NCI-H82 treated with DMSO at 0.1 percent for 48 hours (cell line): ENCODE data around the gene SLC6A1.

Source experiments
- DNase-seq: peaks from one replicate; lab custom pipeline; 2025; ENCODE audit not compliant: unreplicated experiment; lab: John Stamatoyannopoulos, UW

SLC6A1 gene

DNA sequence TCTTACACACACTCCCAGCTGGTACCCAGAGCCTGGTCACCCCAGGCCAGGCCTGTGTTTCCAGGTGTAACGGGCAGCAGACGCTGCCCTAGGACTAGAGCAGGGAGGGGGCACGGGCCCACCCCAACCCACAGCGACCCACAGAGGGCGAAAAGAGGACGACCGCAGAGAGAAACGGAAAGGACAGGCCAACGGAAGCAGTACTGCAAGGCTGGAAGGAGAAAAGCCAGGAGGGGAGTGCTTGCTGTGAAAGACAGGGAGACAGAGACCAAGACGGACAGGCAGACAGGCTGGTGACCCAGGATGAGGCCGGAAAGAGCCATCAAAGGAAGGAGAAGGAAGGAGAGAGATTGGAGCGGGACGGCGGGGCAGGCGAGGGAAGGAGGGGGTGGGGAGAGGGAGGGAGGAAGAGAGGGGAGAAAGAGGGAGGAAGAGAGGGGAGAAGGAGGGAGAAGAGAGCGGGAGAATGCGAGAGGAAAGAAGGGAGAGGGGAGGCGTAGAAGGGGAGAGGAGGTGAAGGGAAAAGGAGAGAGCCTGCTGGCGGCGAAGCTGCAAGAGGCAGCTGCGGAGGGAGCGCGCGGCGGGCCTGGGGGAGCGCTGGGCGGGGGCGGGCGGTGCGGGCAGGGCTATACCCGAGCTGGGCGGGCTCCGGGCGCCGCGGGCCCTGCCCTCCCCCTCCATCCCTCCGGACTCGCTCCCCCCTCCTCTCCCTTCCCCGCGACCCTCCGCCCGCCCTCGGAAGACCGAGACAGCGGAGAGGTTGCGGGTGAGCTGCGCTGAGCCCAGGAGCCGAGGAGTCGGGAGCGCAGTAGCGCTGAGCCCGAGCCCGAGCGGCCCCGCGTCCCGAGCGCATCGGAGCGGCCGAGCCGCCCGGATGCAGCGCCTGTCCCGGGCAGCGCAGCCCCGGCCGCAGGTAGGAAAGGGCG is at the start of gene SLC6A1:
TSS of gene SLC6A1 (plus strand) at position 732 of the 926 bp plus-strand sequence. CDS start 24,464 bp downstream, outside the sequence.
- DNase-seq: peak; percentile 4

DNA sequence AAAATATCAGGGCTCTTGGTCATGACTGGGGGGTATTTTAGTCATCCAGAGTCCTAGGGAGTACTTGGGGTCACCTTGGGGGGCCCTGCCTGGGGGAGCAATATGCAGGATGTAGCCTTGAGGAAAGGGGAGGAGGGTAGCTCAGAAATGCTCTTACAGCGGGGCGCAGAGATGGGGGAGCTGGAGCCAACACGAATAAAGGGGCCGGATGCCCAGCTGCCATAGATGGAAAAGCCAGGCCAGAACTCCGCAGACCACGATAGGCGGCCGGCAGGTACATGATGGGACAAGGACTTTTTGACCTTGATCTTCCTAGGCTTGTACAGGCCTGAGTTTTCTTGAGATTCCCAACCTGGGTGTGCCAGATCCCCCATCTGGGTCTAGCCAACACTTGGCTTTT is 47.7 kb upstream of the SLC6A1 start:
- DNase-seq: no peak

DNA sequence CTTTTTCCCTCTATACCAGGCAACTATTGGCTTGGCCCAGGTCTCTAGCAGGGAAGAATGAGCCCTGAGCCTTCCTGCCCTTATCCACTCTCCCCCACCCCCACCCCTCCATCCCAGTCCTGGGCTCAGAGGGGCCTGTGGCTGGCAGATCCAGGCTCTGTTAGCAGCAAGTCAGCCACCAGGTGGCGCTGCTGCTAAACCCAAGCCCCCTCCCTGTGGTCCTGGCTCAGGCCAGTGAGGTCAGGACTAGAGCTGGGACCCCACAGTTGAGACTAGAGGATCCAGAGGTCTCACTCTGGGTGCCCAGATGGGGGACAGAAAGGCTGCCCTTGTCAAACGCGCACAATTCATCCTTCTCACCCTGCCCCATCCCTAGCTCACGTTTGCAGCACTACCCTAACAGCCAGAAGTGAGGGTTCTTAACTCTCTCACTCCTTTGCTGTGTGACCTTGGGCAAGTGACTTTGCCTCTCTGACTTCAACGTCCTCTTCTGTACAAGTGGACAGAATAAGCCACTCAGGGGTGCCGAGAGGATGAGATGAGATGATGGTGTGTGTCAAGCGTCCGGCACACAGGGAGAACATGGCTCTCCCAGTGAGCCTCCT is 46.8 kb upstream of the SLC6A1 start:
- DNase-seq: no peak

DNA sequence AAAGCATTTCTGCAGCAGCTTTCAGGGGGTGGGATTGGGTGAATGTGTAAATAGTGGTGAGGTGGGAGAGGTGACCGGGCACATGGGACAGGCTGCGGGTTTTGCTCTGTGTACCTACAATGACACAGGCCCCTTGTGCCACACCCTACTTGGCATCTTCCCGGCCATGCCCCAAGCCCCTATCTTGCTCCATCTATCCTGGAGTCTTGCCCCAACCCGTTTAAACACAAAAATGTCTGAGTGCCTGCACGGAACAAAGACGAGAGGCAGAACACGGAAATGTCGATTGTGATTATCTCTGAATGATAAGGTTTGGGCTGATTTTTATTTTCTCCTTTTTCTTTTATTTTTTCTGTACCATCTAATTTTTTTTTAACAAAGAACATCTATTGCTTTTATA is 46.0 kb upstream of the SLC6A1 start:
- no peak for DNase-seq

DNA sequence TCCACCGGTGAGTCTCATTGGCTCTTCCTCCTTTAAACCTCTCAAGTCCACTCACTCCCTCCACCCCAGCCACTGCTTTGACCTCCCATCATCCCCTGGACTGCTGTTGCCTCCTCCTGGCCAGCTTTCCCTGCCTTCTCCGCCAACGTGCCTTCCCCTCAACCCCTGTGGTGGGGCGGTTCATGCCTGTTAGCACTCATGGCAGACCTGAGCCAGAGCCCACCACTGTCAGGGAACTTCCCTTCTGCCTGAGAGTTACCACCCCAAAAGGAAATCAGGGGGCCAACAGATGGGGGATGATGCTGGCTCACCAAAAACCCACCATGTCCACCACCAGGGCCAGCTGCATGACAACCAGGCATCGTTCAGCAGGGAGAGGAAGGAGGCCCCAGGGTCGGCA is 44.2 kb upstream of the SLC6A1 start:
- DNase-seq: no peak

DNA sequence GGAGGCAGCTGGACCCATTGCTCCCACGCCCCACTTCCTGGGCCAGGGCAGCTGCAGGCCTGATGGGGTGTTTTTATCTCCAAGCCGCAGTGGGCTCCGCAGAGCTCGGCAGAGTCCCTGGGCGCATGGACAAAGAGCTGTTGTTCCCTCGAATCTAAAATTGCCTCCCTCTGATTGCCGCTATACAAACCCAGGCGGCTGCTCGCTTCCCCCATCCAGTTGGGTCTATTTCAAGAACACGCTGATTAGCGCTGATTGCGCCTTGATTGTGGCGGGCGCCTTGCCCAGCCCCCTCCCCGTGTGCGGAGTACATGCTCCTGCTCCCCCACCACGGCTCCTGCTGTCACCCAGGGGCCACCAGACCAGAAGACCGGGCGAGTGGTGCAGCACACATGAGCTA is 43.4 kb upstream of the SLC6A1 start:
- no peak for DNase-seq

DNA sequence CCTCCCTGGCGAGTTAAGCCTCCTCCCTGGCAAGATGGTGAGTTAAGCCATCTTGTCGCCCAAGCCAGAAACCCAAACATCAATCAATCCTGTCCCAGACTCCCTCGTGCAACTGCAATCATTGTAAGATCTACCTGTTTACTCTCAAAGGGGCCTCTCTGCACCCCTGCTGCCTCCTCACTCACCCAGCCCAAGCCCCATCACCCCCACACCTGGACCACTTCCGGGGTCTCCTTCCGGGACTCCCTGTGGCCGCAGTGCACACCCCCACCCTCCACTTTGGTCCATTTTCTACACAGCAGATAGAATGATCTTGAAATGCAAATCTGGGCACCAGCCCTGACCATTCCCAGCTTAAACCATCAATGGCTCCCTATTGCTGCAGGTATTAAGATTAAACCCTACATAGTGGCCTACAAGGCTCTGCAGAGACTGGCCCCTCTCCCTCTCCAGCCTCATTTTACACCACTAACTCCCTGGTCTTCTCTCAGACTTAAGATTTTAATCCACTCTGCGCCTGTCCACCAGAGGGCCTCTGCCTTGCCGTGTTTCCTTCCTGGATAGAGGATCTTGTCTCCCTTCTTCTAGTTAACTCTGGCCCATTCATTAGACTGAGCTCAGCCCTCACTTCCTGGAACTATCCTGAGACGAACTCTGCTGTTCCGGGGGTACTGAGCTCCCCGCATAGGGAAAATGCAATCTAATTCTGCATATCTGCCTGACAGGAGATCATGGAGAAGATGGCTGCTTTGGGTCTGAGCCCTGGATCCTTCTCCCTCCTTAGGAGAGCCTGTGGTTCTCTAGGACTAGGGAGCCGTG is 41.9 kb upstream of the SLC6A1 start:
- no peak for DNase-seq

DNA sequence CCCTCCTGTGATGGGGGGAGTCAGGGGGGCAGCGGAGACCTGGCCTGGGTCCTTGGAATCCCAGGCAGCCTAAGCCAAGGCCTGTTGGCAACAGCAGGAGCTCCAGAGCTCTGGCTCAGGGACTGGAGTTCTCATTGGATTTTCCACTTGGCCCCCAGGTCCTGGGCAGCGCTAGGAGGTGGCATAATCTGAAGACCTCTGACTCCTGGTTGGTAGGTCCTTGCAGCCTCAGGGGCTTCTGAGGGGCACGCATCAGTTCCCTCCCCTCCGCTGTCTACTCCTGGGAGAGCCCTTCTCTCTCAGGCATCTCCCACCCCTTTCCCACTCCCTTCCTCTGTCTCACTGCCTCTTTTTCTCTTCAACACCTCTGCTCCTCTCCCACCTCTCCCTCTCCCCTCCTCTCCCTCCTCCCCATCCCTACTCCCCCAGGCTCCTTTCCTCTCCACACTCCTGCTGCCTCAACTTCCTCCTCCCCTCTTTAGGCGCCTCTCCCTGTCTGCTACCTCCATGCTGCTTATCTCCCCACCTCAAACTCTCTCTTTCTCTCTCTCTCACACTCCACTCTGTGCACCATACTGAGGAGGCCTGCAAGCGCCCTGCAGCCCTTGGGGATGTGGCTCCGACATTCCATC is 41.1 kb upstream of the SLC6A1 start:
- DNase-seq: no peak

DNA sequence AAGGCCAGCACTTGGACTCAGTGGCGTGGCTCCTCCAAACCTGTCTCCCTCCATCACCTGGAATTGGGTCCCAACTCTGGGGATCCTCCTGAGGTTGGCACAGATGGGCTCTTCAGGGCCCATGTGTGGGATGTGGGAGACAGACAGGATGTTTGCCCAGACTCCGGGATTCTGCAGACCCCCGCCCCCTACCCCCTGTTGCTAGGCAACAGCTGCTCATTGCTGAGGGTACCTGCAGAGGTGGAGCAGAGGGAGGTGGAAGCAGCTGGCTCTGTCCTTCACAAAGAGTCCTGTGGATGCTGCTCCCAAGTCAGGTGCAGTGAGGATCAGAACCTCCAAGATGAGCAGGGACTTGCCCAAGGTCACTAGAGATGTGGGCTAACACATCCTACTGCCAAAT is 40.0 kb upstream of the SLC6A1 start:
- DNase-seq: no peak

DNA sequence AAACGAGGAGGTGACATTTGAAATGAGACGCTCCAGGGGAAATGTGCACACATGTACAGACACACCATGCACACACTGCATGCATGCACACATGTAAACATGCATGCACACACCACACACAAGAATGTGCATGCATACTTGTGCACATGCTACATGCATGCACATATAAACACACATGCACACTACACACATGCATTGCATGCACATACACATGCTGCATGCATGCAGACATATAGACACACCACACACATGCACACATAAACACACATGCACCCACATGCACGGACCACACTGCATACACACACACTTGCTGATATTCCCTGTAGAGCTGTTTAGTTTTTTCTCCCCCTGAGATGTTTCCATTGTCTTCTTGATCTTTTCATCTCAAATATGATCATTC is 37.8 kb upstream of the SLC6A1 start:
- DNase-seq: no peak

DNA sequence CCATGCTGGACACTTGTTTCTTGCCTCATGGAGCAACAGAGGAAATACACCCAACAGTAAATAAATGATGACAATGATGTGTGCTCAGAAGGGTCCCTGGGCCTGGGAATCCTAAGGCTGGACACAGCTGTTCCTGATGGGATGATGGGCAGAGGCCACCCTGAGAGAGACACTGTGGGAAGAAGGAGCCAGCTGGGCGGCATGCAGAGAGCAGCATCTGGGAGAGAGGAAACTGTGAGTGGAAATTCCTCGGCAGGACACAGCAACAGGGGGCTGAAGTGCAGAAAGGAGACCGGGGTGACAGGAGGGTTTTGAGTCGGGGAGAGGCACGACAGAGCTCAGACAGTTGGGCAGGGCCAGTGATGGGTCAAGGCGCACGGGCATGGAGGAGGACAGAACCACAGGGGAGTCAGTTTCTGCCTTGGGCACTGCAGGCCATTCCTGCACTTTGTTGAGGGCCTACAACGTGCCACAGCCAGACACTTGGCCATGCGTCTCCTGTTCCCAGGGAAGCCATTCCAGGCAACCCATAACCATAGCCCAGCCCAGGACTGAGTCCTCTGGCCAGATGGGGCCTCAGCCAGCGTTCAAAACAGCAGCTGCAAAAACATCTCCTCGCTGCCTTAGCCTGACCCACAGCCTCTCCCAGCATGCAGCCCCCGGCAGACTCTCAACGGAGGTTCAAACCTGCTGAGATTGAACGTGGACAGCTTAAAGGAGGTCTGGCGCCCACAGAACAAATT is 36.7 kb upstream of the SLC6A1 start:
- no peak for DNase-seq

DNA sequence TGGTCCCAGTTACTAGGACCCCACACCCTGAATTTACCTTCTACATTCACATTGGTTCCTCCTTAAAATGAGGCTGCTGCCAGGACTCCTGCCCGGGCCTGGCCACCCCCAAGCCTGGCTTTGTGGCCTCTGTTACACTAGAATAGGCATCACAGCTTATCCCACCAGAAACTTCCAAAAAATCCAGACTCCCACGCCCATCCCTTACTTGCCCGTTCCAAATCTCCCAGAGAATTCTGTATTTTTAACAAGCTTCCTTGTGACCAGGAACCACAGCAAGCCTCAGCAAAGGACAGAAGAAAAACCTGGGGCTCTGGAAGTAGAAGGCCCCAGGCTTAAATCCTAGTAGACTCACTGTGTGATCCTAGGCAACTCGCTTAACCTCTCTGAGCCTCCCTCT is 36.0 kb upstream of the SLC6A1 start:
- DNase-seq: no peak

DNA sequence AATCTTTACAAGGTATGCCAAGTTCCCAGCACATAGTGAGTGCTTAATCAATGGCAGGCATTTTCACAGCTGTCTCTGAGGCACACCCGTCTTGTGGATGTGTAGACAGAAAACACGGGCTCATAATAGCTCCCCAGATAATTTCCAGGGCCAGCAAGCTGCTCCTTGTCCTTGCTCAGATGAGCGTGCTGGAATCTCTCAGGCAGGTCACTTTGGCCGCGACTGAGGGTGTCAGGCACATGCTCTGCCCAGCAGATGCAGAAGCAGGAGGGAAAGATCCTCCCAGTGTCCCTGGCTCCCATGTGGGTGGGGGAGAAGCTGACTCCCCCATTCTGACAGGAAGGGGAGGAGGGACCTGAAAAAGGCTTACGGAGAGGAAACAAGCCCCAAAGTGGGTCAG is 35.6 kb upstream of the SLC6A1 start:
- DNase-seq: no peak

DNA sequence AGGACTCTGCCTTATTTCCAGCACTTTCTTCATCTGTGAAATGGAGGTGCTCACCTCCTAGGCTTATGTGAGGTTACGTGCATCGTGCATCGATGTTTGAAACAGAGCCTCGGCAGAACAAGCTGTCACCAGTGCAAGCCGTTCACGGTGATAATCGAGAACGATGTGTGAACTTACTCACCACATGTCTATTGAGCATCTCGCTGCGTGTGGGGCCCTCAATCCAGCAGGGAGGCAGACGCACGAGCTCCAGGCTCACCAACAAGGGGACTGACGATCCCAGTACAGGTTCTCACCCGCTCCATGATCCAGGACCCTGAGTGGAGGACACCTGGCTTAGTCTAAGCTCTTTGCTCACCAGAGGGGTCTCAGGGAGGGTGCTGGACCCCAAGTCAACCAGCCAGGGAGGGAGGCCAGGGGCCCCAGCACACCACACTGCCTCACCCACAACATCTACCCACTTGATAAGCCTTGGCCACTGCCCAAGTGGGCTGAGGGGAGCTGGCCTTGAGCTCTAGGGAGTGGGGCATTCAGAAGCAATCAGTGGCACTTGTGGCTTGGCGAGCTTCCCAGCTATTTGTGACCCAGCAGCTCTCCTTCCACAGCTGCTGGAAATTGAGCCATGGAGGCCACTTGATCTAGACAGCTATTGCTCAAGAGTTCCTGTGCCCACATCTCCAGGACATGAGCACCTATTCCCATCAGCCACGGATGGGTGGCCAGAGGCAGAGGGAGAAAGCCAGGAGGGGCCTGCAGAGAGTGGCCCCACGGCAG is 34.4 kb upstream of the SLC6A1 start:
- no peak for DNase-seq

DNA sequence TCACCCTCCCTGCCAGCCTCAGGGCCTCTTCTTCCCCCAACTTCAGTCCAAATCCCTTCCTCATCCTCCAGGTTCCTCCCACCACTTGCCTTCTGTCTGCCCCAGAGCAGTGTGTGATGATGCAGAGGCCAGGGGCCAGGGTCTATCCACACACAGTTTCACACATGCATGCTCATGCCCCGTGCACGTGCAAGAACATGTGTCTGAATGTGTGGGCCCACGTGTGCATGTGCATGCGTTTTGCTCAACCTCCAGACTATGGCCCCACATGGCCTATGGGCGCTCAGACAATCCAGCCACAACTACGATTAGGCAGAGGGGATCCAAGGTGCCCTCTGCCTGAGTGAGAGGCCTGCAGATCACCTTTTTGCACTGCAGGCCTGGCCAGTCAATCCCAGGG is 32.3 kb upstream of the SLC6A1 start:
- DNase-seq: no peak

DNA sequence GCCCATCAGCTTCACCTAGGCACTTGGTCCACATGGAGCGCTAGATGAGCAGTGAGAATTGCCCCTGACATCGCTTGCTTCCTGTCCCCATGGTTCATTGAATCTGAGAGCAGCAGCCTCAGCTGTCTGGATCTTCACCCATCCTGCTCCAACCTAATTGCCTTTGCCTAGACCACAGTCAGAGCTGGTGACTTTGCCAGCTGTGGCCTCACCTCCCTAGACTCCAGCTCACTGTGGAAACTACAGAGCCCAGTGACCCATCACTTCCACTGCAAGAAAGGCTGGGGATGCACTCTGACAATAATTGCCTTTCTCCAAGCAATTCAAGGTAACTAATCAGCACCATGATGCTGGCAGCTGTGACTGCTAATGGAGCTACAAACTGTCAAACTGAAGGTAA is 30.6 kb upstream of the SLC6A1 start:
- DNase-seq: no peak

DNA sequence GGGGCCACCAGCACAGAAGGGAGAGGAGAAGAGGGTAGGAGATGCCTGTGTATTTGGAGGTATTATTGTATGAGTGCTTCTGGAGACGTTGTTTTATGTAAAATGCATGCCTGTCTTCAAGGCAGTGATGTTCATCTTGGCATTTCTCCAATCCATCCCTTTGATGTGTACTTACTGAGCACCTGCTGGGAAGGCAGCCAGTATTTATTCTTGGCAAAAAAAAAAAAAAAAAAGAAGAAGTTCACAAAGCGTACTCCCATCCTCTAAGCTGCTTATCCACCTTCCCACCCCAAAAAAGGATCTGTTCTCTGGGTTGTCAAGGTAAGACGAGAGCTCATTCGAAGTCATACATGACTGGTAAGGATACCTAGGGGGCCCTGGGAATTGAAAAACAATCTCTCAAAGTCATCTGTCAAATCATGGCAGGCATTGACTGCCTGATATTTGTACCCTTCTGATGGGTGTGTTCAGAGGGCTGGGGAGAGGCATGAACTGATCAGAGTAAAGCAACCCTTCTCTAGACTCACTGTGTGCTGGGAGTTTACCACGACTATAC is 30.0 kb upstream of the SLC6A1 start:
- DNase-seq: no peak

DNA sequence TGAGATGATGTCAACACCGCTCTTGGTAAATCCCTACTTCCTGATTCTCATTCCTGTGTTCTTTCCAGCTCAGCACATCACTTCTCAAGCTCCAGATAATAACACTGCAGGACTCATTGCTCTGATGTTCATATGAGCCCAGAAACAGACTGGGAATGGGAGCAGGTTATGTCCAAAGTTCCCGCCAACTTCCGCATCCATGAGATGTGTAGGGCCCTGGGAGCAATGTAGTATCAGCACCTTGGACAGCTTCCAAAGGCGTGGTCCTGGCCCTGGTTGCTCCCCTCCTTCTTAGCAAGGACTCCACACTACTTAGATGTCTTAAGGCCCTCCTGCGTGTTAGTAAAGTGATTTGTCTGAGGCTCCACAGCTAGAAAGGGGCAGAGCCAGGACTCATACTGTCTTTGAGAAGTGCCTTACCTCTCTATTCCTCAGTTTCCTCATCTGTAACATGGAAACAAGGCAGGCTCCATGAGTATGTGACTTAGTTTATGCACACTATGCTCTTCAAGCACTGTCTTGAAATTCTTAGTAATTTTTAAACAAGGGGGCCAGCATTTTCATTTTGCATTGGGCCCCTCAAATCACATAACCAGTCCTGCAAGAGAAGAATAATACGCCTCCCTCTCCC is 27.9 kb upstream of the SLC6A1 start:
- DNase-seq: no peak

DNA sequence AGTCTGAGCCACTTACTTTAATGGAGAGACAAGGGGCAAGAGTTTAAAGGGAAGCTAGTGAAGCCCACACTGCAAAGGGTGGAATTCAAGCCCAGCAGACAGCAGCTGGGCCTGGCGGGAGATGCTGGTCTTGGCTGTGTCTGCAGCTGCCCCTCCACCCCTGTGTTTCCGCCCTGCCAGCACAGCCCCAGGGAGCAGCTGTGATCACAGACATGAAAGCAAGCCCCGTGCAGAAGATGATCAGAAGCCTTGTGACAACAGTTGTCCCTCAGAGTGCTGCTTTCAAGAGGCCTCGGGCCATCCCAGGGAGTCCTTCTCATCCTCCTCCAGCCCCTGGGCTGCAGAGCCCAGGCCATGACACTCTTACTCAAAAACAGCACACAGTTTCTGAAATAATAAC is 24.1 kb upstream of the SLC6A1 start:
- DNase-seq: no peak
